GM15510 (cell line): ENCODE measurements around the gene DNAJA3.

ENCODE experiments used
- POLR2A ChIP-seq: IDR thresholded peaks from 3 replicates; pipeline ENCODE4 v1.6.1; 2011; ENCODE audit warnings: borderline replicate concordance; ENCODE audit not compliant: insufficient read length; ENCODE audit errors: extremely low read depth

Gene DNAJA3

GRCh38 chr16:4392382-4393239 is 33.1 kb upstream of the DNAJA3 start:
- no peak for TF ChIP-seq POLR2A

- no peak for TF ChIP-seq POLR2A
Measured at GRCh38 chr16:4393240-4393600, 32.4 kb upstream of the DNAJA3 start.

GRCh38 chr16:4395055-4395726 is 30.5 kb upstream of the DNAJA3 start:
- no peak for TF ChIP-seq POLR2A

GRCh38 chr16:4399001-4399730 is 26.5 kb upstream of the DNAJA3 start:
- TF ChIP-seq POLR2A = no peak

GRCh38 chr16:4401094-4401501 is 24.6 kb upstream of the DNAJA3 start:
- TF ChIP-seq POLR2A = no peak

- no peak for TF ChIP-seq POLR2A
Measured at GRCh38 chr16:4401510-4401909, 24.2 kb upstream of the DNAJA3 start.

GRCh38 chr16:4402439-4403132 is 23.1 kb upstream of the DNAJA3 start:
- no peak for TF ChIP-seq POLR2A

- TF ChIP-seq POLR2A = no peak
Measured at GRCh38 chr16:4403133-4403949, 22.3 kb upstream of the DNAJA3 start.

- TF ChIP-seq POLR2A = no peak
Measured at GRCh38 chr16:4404247-4404966, 21.3 kb upstream of the DNAJA3 start.

GRCh38 chr16:4404967-4405696 is 20.5 kb upstream of the DNAJA3 start:
- TF ChIP-seq POLR2A = no peak

GRCh38 chr16:4407543-4408322 is 17.9 kb upstream of the DNAJA3 start:
- TF ChIP-seq POLR2A = no peak

GRCh38 chr16:4408323-4408690 is 17.4 kb upstream of the DNAJA3 start:
- no peak for TF ChIP-seq POLR2A
